Renal cortex interstitium (tissue), 11 donors: ENCODE data around the gene EEF1E1. TPM values are rescaled to one million over a fixed set of nuclear protein-coding genes. Genes with fewer than 3 reads are reported as not detected.
"Not testable (repeated sequence)": the region's sequence is repeated elsewhere in the genome, so short reads cannot be mapped to it uniquely, and the experiment has no call there.

Source experiments
- DNase-seq, 11 donors: peaks; one replicate each; pipeline ENCODE4 v3.0.0-alpha.2; 2013; ENCODE audit warnings: low read depth in 9 of 11, low spot score in 4 of 11; ENCODE audit errors: extremely low read depth in 1 of 11
- polyA plus RNA-seq, 3 donors: library from polyadenylated mRNA; unstranded; fragments of 120-200 nt; gene quantifications; one replicate each; pipeline ENCODE4 v1.2.1, GENCODE V29; 2013; ENCODE audit not compliant: insufficient read length in 3 of 3

The EEF1E1 gene
- polyA plus RNA-seq, 3 donors: 46.9 to 61.3 (median 52.0) TPM

DNA sequence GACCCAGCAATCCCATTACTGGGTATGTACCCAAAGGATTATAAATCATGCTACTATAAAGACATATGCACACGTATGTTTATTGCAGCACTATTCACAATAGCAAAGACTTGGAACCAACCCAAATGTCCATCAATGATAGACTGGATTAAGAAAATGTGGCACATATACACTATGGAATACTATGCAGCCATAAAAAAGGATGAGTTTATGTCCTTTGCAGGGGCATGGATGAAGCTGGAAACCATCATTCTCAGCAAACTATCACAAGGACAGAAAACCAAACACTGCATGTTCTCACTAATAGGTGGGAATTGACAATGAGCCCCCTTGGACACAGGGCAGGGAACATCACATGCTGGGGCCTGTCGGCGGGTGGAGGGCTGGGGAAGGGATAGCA, 68.2 kb downstream of the EEF1E1 start:
- not testable (repeated sequence) for DNase-seq

DNA sequence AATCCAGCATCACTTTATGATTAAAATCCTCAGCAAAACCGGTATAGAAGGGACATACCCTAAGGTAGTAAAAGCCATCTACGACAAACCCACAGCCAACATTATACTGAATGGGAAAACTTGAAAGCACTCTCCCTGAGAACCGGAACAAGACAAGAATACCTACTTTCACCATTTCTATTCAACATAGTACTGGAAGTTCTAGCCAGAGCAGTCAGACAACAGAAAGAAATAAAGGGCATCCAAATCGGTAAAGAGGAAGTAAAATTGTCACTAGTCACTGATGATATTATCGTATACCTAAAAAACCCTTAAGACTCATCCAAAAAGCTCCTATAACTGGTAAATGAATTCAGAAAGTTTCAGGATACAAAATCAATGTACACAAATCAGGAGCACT, 71.4 kb downstream of the EEF1E1 start:
- no peak for DNase-seq

Other genes with a start within 250 kb of the EEF1E1 start
- gene TXNDC5, start 191.8 kb downstream of the EEF1E1 start, polyA plus RNA-seq: 100 to 1,000 TPM in 1 of 3 donors, 10 to 100 TPM in 2; 97.1 to 114 (median 99.9) TPM
- 10 to 100 TPM; 30.0 to 44.5 (median 30.8) TPM for gene BLOC1S5, start 38.2 kb downstream of the EEF1E1 start, polyA plus RNA-seq